Astrocyte (in vitro differentiated cells and primary cell): Measurements from ENCODE around the gene TRIM10. TPM values are rescaled to one million over a fixed set of nuclear protein-coding genes. Genes with fewer than 3 reads are reported as not detected.

Source experiments
- DNase-seq: peaks from one replicate; pipeline ENCODE4 v3.0.0-alpha.2; 2010; ENCODE audit warnings: low read depth
- FAIRE-seq: peaks from 2 replicates; lab custom pipeline; 2011; peaks lifted over from hg19 to GRCh38; lab: Jason Lieb, UNC
- H2AFZ ChIP-seq: 2 replicates; pipeline ENCODE4 v1.6.0; 2012; ENCODE audit warnings: low read depth, low read length, inconsistent platforms
- H3K27ac ChIP-seq: 2 replicates; pipeline ENCODE4 v1.5.1; 2011; ENCODE audit warnings: low read depth, low read length, inconsistent platforms
- H3K27me3 ChIP-seq: 2 replicates; pipeline ENCODE4 v1.6.0; 2011; ENCODE audit warnings: low read length, inconsistent platforms; ENCODE audit not compliant: insufficient read depth
- H3K36me3 ChIP-seq: 2 replicates; pipeline ENCODE4 v1.5.1; 2011; ENCODE audit warnings: low read length, inconsistent platforms; ENCODE audit not compliant: insufficient read depth
- H3K4me1 ChIP-seq: 2 replicates; pipeline ENCODE4 v1.5.1; 2011; ENCODE audit warnings: low read length, inconsistent platforms; ENCODE audit not compliant: insufficient read depth
- H3K4me2 ChIP-seq: 2 replicates; pipeline ENCODE4 v1.6.0; 2012; ENCODE audit warnings: low read length, inconsistent platforms
- H3K4me3 ChIP-seq: 2 replicates; pipeline ENCODE4 v1.5.1; 2011; ENCODE audit warnings: low read depth, mild to moderate bottlenecking, low read length, inconsistent platforms; ENCODE audit not compliant: insufficient read depth
- H3K79me2 ChIP-seq: 2 replicates; pipeline ENCODE4 v1.6.0; 2012; ENCODE audit warnings: mild to moderate bottlenecking, low read length, inconsistent platforms; ENCODE audit not compliant: insufficient read depth
- H3K9ac ChIP-seq: 2 replicates; pipeline ENCODE4 v1.6.0; 2012; ENCODE audit warnings: mild to moderate bottlenecking, low read length, inconsistent platforms
- H3K9me3 ChIP-seq: 2 replicates; pipeline ENCODE4 v1.5.1; 2012; ENCODE audit warnings: low read depth, mild to moderate bottlenecking, low read length, inconsistent platforms; ENCODE audit not compliant: insufficient read depth
- H4K20me1 ChIP-seq: 2 replicates; pipeline ENCODE4 v1.6.0; 2012; ENCODE audit warnings: low read length, inconsistent platforms; ENCODE audit not compliant: insufficient read depth
- H3K27ac Mint-ChIP-seq: one replicate; pipeline ENCODE4 v1.8.0; 2021; ENCODE audit warnings: mild to moderate bottlenecking, mixed read lengths; ENCODE audit not compliant: unreplicated experiment
- H3K27me3 Mint-ChIP-seq: one replicate; pipeline ENCODE4 v1.8.0; 2021; ENCODE audit warnings: low read depth, mixed read lengths; ENCODE audit not compliant: unreplicated experiment
- H3K36me3 Mint-ChIP-seq: one replicate; pipeline ENCODE4 v1.8.0; 2021; ENCODE audit warnings: low read depth, mixed read lengths; ENCODE audit not compliant: unreplicated experiment
- H3K4me1 Mint-ChIP-seq: one replicate; pipeline ENCODE4 v1.8.0; 2021; ENCODE audit warnings: low read depth, mixed read lengths; ENCODE audit not compliant: unreplicated experiment
- H3K4me3 Mint-ChIP-seq: one replicate; pipeline ENCODE4 v1.8.0; 2021; ENCODE audit warnings: mild to moderate bottlenecking, moderate library complexity, mixed read lengths; ENCODE audit not compliant: unreplicated experiment
- H3K9me3 Mint-ChIP-seq: one replicate; pipeline ENCODE4 v1.8.0; 2021; ENCODE audit warnings: mild to moderate bottlenecking, mixed read lengths; ENCODE audit not compliant: unreplicated experiment
- CTCF ChIP-seq: IDR thresholded peaks from 2 replicates; pipeline ENCODE4 v1.5.1; 2011; ENCODE audit warnings: low read depth, mild to moderate bottlenecking, inconsistent platforms, low read length, moderate library complexity; ENCODE audit not compliant: insufficient read depth
- EZH2 ChIP-seq: IDR thresholded peaks from 2 replicates; pipeline ENCODE4 v1.6.1; 2012; ENCODE audit warnings: mild to moderate bottlenecking, low read length, inconsistent platforms; ENCODE audit not compliant: insufficient read depth
- total RNA-seq: library from RNA; stranded (reverse); gene quantifications from 2 replicates; pipeline ENCODE4 v1.2.1, GENCODE V29; 2021

Gene TRIM10
- total RNA-seq, 1 donor from 2014 or later, result not detected

GRCh38 chr6:30116724-30117123, 44.3 kb downstream of the TRIM10 start:
- peaks cover 54% of the 10 kb centered on the region for H3K27me3 Mint-ChIP-seq
- no peak for FAIRE-seq

GRCh38 chr6:30113841-30114240, 47.2 kb downstream of the TRIM10 start:
- no peaks in the 10 kb centered on the region for H3K9me3 Mint-ChIP-seq
- peaks cover 35% of the 10 kb centered on the region for H3K27me3 ChIP-seq
- no peak overlapping the region for H3K9ac ChIP-seq
- H3K4me3 ChIP-seq, result no peak overlapping the region
- no peak overlapping the region for H2AFZ ChIP-seq
- H3K27ac ChIP-seq, result no peak overlapping the region
- no peak for FAIRE-seq
- no peaks in the 10 kb centered on the region for H4K20me1 ChIP-seq
- no peaks in the 10 kb centered on the region for H3K79me2 ChIP-seq
- no peaks in the 10 kb centered on the region for H3K36me3 Mint-ChIP-seq
- no peaks in the 10 kb centered on the region for H3K4me1 Mint-ChIP-seq
- H3K9me3 ChIP-seq, result no peaks in the 10 kb centered on the region
- H3K36me3 ChIP-seq, result no peaks in the 10 kb centered on the region
- no peak overlapping the region for H3K4me2 ChIP-seq
- H3K27me3 Mint-ChIP-seq, result peaks cover 53% of the 10 kb centered on the region
- no peaks in the 10 kb centered on the region for H3K4me1 ChIP-seq
- no peak for TF ChIP-seq CTCF
- TF ChIP-seq EZH2, result no peak
- no peak for DNase-seq
- H3K27ac Mint-ChIP-seq, result no peak overlapping the region
- H3K4me3 Mint-ChIP-seq, result no peak overlapping the region

More at GRCh38 chr6:30116724-30117123, 44.3 kb downstream of the TRIM10 start:
- Histone ChIP-seq H3K4me3 (no peak overlapping the region), H3K27me3 (peaks cover 20% of the 10 kb centered on the region), H3K4me1 (no peaks in the 10 kb centered on the region), H4K20me1 (no peaks in the 10 kb centered on the region), H3K36me3 (no peaks in the 10 kb centered on the region), H2AFZ (no peak overlapping the region), H3K4me2 (no peak overlapping the region), H3K9me3 (no peaks in the 10 kb centered on the region), H3K9ac (no peak overlapping the region), H3K79me2 (no peaks in the 10 kb centered on the region), H3K27ac (no peak overlapping the region)
- H3K27ac Mint-ChIP-seq, result no peak overlapping the region
- H3K36me3 Mint-ChIP-seq, result no peaks in the 10 kb centered on the region
- no peak for DNase-seq
- TF ChIP-seq EZH2 (no peak), CTCF (no peak)
- H3K9me3 Mint-ChIP-seq, result no peaks in the 10 kb centered on the region
- no peaks in the 10 kb centered on the region for H3K4me1 Mint-ChIP-seq
- no peak overlapping the region for H3K4me3 Mint-ChIP-seq

GRCh38 chr6:30113003-30113759, 47.8 kb downstream of the TRIM10 start, which contains the start of gene TRIM31:
Gene TRIM31, minus strand, starts transcription at chr6:30113090. Its CDS starts 285 bp downstream, at chr6:30112805.
- H3K27me3 Mint-ChIP-seq, result peaks cover 57% of the 10 kb centered on the region
- H3K27ac Mint-ChIP-seq, result no peak within 1 kb of the TSS
- H3K4me3 ChIP-seq, result no peak within 1 kb of the TSS
- DNase-seq (no peak), FAIRE-seq (no peak)
- H3K27ac ChIP-seq, result no peak within 1 kb of the TSS
- H3K9ac ChIP-seq, result no peak within 1 kb of the TSS
- no peaks in the 10 kb centered on the region for H3K4me1 ChIP-seq
- no peaks in the 10 kb centered on the region for H4K20me1 ChIP-seq
- no peaks in the 10 kb centered on the region for H3K36me3 ChIP-seq
- no peaks in the 10 kb centered on the region for H3K36me3 Mint-ChIP-seq
- H3K9me3 Mint-ChIP-seq, result no peaks in the 10 kb centered on the region
- peaks cover 38% of the 10 kb centered on the region for H3K27me3 ChIP-seq
- TF ChIP-seq CTCF (no peak), EZH2 (no peak)
- H3K4me3 Mint-ChIP-seq, result no peak within 1 kb of the TSS
- no peaks in the 10 kb centered on the region for H3K4me1 Mint-ChIP-seq
- no peak within 1 kb of the TSS for H2AFZ ChIP-seq
- no peaks in the 10 kb centered on the region for H3K79me2 ChIP-seq
- no peak within 1 kb of the TSS for H3K4me2 ChIP-seq
- H3K9me3 ChIP-seq, result no peaks in the 10 kb centered on the region
